Head of caudate nucleus (tissue), 42 donors: ENCODE results near the gene OR2AP1.
"Not testable (repeated sequence)": the region's sequence is repeated elsewhere in the genome, so short reads cannot be mapped to it uniquely, and the experiment has no call there.

Experiments used
- DNase-seq, 42 donors: peaks; one replicate each; pipeline versions ENCODE4 v3.0.0 to v3.0.0-alpha.2; 2020 to 2021; ENCODE audit warnings: mixed read lengths in 7 of 42
- intact Hi-C: fragments of 100-400 bp; cut with DNase I; formaldehyde crosslinking; loops from one replicate; pipeline ENCODE4 v1.15.0; 2022

The OR2AP1 gene

GRCh38 chr12:55572168-55572567 is at the start of gene OR2AP1:
OR2AP1 (plus strand) TSS chr12:55572468; CDS start chr12:55574415, 1,947 bp downstream.
- no peak for DNase-seq
- intact Hi-C loops = no loop called here

- not testable (repeated sequence) for DNase-seq
Observed at GRCh38 chr12:55548235-55548634, 24.0 kb upstream of the OR2AP1 start.

GRCh38 chr12:55548756-55549155 is 23.5 kb upstream of the OR2AP1 start:
- DNase-seq = no peak
- intact Hi-C loops = no loop called here

More at GRCh38 chr12:55548235-55548634, 24.0 kb upstream of the OR2AP1 start:
- intact Hi-C loops = not testable (repeated sequence)

- no peak for DNase-seq
- intact Hi-C loops = no loop called here
Observed at GRCh38 chr12:55549302-55549701, 23.0 kb upstream of the OR2AP1 start, which contains the start of gene OR6C4. OR6C4 (plus strand) TSS chr12:55549602; CDS start chr12:55551227, 1,625 bp downstream.

GRCh38 chr12:55554296-55554695 is 18.0 kb upstream of the OR2AP1 start:
- no peak for DNase-seq
- intact Hi-C loops = no loop called here

GRCh38 chr12:55570060-55570459 is 2.2 kb upstream of the OR2AP1 start:
- intact Hi-C loops, DNase-seq: not testable (repeated sequence)

GRCh38 chr12:55570689-55571088 is 1.6 kb upstream of the OR2AP1 start:
- intact Hi-C loops = not testable (repeated sequence)

GRCh38 chr12:55582066-55582465 is 9.8 kb downstream of the OR2AP1 start:
- DNase-seq = no peak
- intact Hi-C loops = no loop called here

More at GRCh38 chr12:55570689-55571088, 1.6 kb upstream of the OR2AP1 start:
- DNase-seq = not testable (repeated sequence)

GRCh38 chr12:55585817-55586216 is 13.5 kb downstream of the OR2AP1 start:
- intact Hi-C loops = no loop called here
- DNase-seq = no peak

GRCh38 chr12:55590152-55590551 is 17.9 kb downstream of the OR2AP1 start:
- DNase-seq, intact Hi-C loops: not testable (repeated sequence)

GRCh38 chr12:55607821-55608594 is 35.7 kb downstream of the OR2AP1 start:
- no peak for DNase-seq
- intact Hi-C loops = no loop called here

- intact Hi-C loops = no loop called here
- DNase-seq = no peak
Observed at GRCh38 chr12:55610598-55610997, 38.3 kb downstream of the OR2AP1 start.

GRCh38 chr12:55612646-55613045 is 40.4 kb downstream of the OR2AP1 start:
- intact Hi-C loops = no loop called here
- no peak for DNase-seq

- intact Hi-C loops = loop anchor here (5.0 kb wide), 1 partner anchor 427 kb away; no protein-coding TSS in a partner anchor
- DNase-seq = no peak
Observed at GRCh38 chr12:55614764-55615163, 42.5 kb downstream of the OR2AP1 start.

GRCh38 chr12:55619354-55620138 is 47.3 kb downstream of the OR2AP1 start:
- intact Hi-C loops = loop anchor here (5.0 kb wide), 1 partner anchor 432 kb away; no protein-coding TSS in a partner anchor
- DNase-seq = peak in 20 of 42 donors; percentile 6 to 84 (median 47)

- intact Hi-C loops = no loop called here
- DNase-seq = no peak
Observed at GRCh38 chr12:55624056-55624455, 51.8 kb downstream of the OR2AP1 start.
